Effector memory CD8-positive, alpha-beta T cell (primary cell): ENCODE results near the gene CLEC10A.
A peak's percentile ranks its signal among the peaks of the same experiment; 100 is the strongest.

Source experiments
- ATAC-seq: fragments of 150-1000 bp; cut with Tn5 transposase; replicated peaks from 2 replicates; pipeline ENCODE4 v1.10.0; 2021; ENCODE audit warnings: mild to moderate bottlenecking, moderate library complexity
- DNase-seq, 3 experiments: peaks; one replicate each; pipeline ENCODE4 v3.0.0; 2021
- H3K27ac Mint-ChIP-seq, 2 donors: one replicate each; pipeline ENCODE4 v1.8.0; 2022; ENCODE audit warnings: mild to moderate bottlenecking in 2 of 2, mixed read lengths in 2 of 2, moderate library complexity in 2 of 2
- H3K27me3 Mint-ChIP-seq, 2 donors: one replicate each; pipeline ENCODE4 v1.8.0; 2022; ENCODE audit warnings: mixed read lengths in 2 of 2
- H3K36me3 Mint-ChIP-seq: one replicate; pipeline ENCODE4 v1.8.0; 2022; ENCODE audit warnings: mild to moderate bottlenecking, moderate library complexity, mixed read lengths; ENCODE audit not compliant: insufficient read depth
- H3K4me1 Mint-ChIP-seq, 2 donors: one replicate each; pipeline ENCODE4 v1.8.0; 2022; ENCODE audit warnings: low read depth in 2 of 2, mixed read lengths in 2 of 2
- H3K4me3 Mint-ChIP-seq, 2 donors: one replicate each; pipeline ENCODE4 v1.8.0; 2022; ENCODE audit warnings: mild to moderate bottlenecking in 2 of 2, mixed read lengths in 2 of 2, moderate library complexity in 2 of 2
- H3K9me3 Mint-ChIP-seq, 2 donors: one replicate each; pipeline ENCODE4 v1.8.0; 2022; ENCODE audit warnings: mixed read lengths in 2 of 2

Gene CLEC10A

GRCh38 chr17:7034955-7035590 is 45.0 kb downstream of the CLEC10A start:
- Mint-ChIP-seq H3K9me3 (no peaks in the 10 kb centered on the region), H3K4me3 (peak overlapping the region; percentile 91 to 92), H3K36me3 (peaks cover 17% of the 10 kb centered on the region), H3K27me3 (no peaks in the 10 kb centered on the region), H3K4me1 (peaks cover 52 to 55% of the 10 kb centered on the region in 2 donors), H3K27ac (peak overlapping the region; percentile 97 to 98)
- ATAC-seq = peak; percentile 57
- DNase-seq = no peak

GRCh38 chr17:7029659-7030058 is 50.4 kb downstream of the CLEC10A start:
- H3K36me3 Mint-ChIP-seq = peaks cover 6% of the 10 kb centered on the region
- peak overlapping the region; percentile 52 to 60 for H3K4me3 Mint-ChIP-seq
- H3K27ac Mint-ChIP-seq = peak overlapping the region; percentile 69 to 71
- peak; percentile 64 for ATAC-seq
- no peaks in the 10 kb centered on the region for H3K9me3 Mint-ChIP-seq
- H3K27me3 Mint-ChIP-seq = no peaks in the 10 kb centered on the region
- peaks cover 38% of the 10 kb centered on the region in 2 donors for H3K4me1 Mint-ChIP-seq
- DNase-seq = no peak

GRCh38 chr17:7029096-7029495 is 51.0 kb downstream of the CLEC10A start:
- Mint-ChIP-seq H3K27ac (peak overlapping the region in 1 of 2 donors; percentile 71), H3K4me3 (peak overlapping the region in 1 of 2 donors; percentile 46), H3K36me3 (peaks cover 6% of the 10 kb centered on the region), H3K27me3 (no peaks in the 10 kb centered on the region), H3K4me1 (peaks cover 35 to 39% of the 10 kb centered on the region in 2 donors), H3K9me3 (no peaks in the 10 kb centered on the region)
- DNase-seq (no peak), ATAC-seq (no peak)

- DNase-seq (no peak), ATAC-seq (no peak)
- Mint-ChIP-seq H3K9me3 (no peaks in the 10 kb centered on the region), H3K27ac (no peak overlapping the region), H3K4me1 (peaks cover 39 to 45% of the 10 kb centered on the region in 2 donors), H3K4me3 (no peak overlapping the region), H3K36me3 (peaks cover 15% of the 10 kb centered on the region), H3K27me3 (no peaks in the 10 kb centered on the region)
These were observed 52.7 kb downstream of the CLEC10A start for GRCh38 chr17:7027335-7027734.

GRCh38 chr17:7026471-7027115 is 53.5 kb downstream of the CLEC10A start:
- Mint-ChIP-seq H3K4me1 (peaks cover 41 to 51% of the 10 kb centered on the region in 2 donors), H3K9me3 (no peaks in the 10 kb centered on the region), H3K27me3 (no peaks in the 10 kb centered on the region), H3K27ac (no peak overlapping the region), H3K36me3 (peaks cover 18% of the 10 kb centered on the region), H3K4me3 (no peak overlapping the region)
- DNase-seq = no peak
- ATAC-seq = no peak

- Mint-ChIP-seq H3K9me3 (no peaks in the 10 kb centered on the region), H3K27me3 (no peaks in the 10 kb centered on the region), H3K4me3 (no peak overlapping the region), H3K36me3 (peaks cover 19% of the 10 kb centered on the region), H3K4me1 (peaks cover 43 to 51% of the 10 kb centered on the region in 2 donors), H3K27ac (peak overlapping the region; percentile 52 to 73)
- DNase-seq (no peak), ATAC-seq (no peak)
These were observed 54.8 kb downstream of the CLEC10A start for GRCh38 chr17:7025245-7025644.
